ENCODE measurements around the gene GAS2.
"Not testable (repeated sequence)": the region's sequence is repeated elsewhere in the genome, so short reads cannot be mapped to it uniquely, and the experiment has no call there.

GAS2 gene

DNA sequence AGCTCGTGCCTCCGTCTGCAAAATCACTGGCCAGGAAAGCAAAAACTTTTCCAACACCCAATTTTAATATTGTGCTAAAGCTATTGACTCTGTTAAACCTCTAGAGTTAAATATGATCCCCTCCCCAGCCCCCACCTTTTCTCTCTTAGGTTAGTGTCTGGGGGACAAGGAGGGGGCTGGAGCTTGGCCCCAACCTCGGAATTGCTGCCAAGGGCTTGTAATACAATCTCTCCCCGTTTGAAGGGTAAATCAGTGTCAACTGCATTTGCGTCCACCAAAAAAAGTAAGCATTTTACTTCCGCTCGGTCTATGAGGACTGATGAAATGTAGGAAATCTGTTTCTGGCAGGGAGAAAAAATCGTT lies at the start of gene GAS2:
Gene GAS2 (plus strand): TSS at position 287 of the 363 bp plus-strand sequence. CDS start 8,259 bp downstream, outside the sequence.
- no peak for DNase-seq (ENCODE audit: low spot score)

GRCh38 chr11:22617868-22618267 lies 48.5 kb upstream of the GAS2 start:
- DNase-seq (ENCODE audit: low spot score) = no peak

DNA sequence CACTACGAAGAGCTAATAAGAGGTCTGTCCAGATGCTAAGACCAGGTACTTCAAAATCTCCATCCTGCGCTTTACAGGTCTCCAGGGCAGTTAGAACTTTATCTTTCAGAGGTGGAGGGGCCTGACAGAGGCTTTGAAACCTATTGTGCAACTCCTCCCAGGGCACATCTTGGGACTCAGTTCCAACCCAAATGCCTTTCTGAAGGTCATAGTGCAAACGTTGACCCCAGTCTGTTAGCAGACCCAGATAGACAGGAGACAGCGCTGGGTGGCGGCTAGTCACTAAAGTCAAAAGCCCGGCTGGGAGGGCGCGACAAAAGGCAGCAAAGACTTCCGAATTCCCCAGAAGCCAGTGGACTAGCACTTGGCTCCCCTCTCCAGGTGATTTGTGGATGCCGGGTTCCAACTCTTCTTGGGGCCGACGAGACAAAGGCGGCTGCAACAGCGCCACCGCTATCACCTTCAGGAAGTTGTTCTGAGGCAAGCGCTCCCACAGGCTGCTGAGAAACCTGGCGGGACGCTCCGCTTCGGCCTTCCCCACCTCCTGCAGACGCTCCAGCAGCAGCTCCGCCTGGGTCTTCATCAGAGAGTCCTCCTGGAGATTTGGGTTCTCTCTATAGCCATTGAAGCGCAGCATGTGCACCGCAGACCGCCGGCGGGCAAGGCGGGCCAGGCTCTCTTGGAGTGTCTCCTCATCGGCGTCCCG lies 41.5 kb upstream of the GAS2 start:
- peak; percentile 30 for DNase-seq (ENCODE audit: low spot score)

- peak; percentile 97 for DNase-seq (ENCODE audit: low spot score)
These were observed 40.7 kb upstream of the GAS2 start, which contains the start of gene FANCF for GRCh38 chr11:22625448-22626287. TSS of gene FANCF (minus strand) at chr11:22625823. CDS start at chr11:22625810, 13 bp downstream.

- DNase-seq (ENCODE audit: low spot score) = no peak
These were observed 39.7 kb upstream of the GAS2 start for GRCh38 chr11:22626573-22627239.

DNA sequence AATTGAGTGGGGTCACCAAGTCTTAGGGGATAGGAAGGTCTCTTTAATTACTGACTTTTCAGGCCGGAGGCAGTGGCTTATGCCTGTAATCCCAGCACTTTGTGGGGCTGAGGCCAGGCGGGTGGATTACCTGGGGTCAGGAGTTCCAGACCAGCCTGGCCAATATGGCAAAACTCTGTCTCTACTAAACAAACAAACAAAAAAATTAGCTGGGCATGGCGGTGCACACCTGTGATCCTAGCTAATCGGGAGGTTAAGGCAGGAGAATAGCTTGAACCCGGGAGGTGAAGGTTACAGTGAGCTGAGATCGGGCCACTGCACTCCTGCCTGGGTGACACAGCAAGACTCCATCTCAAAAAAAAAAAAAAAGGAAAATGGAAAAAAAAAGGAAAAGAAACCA lies 39.0 kb upstream of the GAS2 start:
- DNase-seq (ENCODE audit: low spot score) = no peak

DNA sequence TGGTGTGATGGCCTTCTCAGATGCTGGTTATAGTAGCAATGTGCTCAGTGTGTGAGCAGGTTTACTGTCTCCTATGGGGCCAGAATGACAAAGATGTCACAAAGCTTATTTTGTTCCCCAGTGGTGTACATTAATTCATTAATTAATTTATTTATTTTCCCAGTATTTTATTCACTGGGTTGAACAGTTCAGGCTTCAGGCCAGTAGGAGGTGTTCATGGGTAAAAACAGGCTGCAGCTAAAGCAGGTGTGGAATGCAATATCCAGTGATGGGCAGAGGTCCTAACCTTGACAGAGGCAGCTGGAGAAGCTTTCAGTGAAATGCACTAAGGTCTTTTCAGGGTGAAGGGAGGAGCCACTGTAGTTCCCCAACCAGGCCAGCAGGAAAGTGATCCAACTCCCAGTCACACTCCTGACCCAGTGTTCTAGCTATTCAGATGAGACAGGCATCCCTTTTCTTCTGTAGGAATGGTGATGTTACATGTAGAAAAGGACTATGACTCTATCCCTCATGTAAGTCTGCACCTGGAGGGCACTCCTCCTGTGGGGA lies 33.0 kb upstream of the GAS2 start:
- DNase-seq (ENCODE audit: low spot score) = no peak

- no peak for DNase-seq (ENCODE audit: low spot score)
These were observed 31.3 kb upstream of the GAS2 start for GRCh38 chr11:22634897-22635629.

GRCh38 chr11:22635689-22636088 lies 30.7 kb upstream of the GAS2 start:
- no peak for DNase-seq (ENCODE audit: low spot score)

DNA sequence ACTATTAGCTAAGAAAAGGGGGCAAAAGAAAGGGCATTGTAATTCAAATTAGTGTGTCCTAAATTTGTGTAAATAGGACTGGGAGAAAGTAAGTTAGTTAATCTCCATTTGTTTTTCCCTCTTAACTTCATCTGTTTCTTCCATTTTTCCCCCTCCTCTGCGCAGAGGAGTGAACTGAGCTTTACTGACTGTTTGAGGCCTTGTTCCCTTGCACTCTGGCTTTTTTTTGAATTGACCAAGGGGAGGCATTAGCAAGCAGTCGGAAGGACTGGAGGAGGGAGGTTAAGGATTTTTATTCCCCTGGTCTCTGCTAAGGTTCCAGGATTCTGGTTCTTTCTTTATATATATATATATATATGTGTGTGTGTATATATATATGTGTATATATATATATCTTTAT lies 25.5 kb upstream of the GAS2 start:
- DNase-seq (ENCODE audit: low spot score) = no peak

DNA sequence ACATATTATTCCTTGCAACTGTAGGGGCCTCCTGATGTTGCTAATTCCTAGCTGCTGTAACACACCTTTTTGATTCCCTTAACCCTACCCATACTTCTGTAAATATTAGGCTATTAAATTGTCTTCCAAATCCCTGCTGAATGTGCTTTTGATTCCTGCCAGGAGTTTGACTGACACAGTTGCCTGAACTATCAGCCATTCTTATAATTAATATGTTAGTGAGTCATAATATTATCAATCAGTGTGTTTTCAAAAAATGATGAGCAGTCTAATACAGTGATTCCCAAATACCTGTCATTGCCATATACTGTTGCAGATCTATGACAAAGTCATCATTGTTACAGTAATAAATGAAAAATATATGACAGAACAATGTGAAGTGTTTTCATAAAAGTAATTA lies 24.9 kb upstream of the GAS2 start:
- no peak for DNase-seq (ENCODE audit: low spot score)

GRCh38 chr11:22652346-22652745 lies 14.1 kb upstream of the GAS2 start:
- not testable (repeated sequence) for DNase-seq (ENCODE audit: low spot score)

- no peak for DNase-seq (ENCODE audit: low spot score)
These were observed 10.3 kb upstream of the GAS2 start for GRCh38 chr11:22656130-22656529.

- no peak for DNase-seq (ENCODE audit: low spot score)
These were observed 9.2 kb upstream of the GAS2 start for GRCh38 chr11:22657101-22657694.

DNA sequence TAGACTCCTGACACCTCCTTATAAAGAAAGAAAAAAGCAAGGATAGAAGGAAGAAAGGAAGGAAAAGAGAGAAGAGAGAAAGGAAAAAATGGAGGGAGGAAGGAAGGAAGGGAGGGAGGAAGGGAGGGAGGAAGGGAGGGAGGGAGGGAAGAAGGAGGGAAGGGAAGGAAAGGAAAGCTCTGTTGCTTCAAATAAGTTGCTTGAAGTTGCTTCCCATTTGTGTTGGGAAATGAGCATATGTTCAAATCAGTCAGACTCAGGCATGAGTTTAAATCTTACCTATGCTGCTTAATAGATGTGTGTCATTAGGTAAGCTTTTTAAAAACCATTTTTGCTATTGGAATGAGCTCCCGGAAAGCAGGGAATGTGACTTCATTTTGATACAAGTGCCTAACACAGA lies 6.6 kb upstream of the GAS2 start:
- no peak for DNase-seq (ENCODE audit: low spot score)

- DNase-seq (ENCODE audit: low spot score) = no peak
These were observed 453 bp downstream of the GAS2 start for GRCh38 chr11:22666688-22667439.

- DNase-seq (ENCODE audit: low spot score) = no peak
These were observed 1.8 kb downstream of the GAS2 start for GRCh38 chr11:22668005-22668796.

DNA sequence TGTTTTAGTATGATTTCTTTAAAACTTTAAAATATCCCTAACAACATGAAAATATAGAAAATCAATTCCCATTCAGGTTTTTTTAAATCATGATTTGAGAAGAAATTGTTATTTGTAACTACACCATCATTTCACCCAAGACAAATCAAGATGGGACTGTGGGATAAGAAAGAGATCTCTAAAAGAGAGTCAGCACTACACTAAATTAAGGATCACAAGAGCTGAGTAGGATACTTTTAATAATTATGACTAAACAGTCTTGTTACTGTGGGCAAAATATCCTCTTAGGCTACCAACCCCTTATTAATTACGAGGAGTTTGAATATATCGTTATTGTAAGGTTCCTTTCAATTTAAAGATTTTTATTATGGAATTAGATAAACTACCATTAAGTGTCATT lies 3.0 kb downstream of the GAS2 start:
- DNase-seq (ENCODE audit: low spot score) = no peak

DNA sequence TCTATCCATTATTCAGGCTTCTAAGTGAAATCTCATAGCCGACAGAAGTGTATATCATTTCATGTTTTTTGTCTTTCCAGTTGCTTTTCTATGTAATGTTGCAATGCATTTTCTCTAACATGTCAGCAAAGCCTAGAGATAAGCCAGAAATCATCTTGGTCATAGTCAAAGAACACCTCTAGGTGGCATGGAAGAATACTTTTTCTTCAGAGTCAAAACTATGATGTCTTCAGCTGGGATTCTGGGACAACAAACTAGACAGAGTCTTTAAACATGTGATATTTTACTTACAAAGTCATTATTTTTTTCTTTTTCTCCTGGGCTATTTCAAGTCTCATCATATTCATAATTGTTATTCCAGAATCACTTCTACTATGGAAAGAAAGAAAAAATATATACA lies 4.4 kb downstream of the GAS2 start:
- peak; percentile 42 for DNase-seq (ENCODE audit: low spot score)

- DNase-seq (ENCODE audit: low spot score) = no peak
These were observed 5.3 kb downstream of the GAS2 start for GRCh38 chr11:22671751-22672150.

Measured in COLO829 (cell line).